Right lobe of liver (tissue), 6 donors: ENCODE data around the gene ADGRA1. TPM values are rescaled to one million over a fixed set of nuclear protein-coding genes. Genes with fewer than 3 reads are reported as not detected.

ENCODE experiments used
- ATAC-seq, 4 donors: fragments of 200-7000 bp; cut with Tn5 transposase; one replicate each; pipeline ENCODE4 v1.9.1; 2020; ENCODE audit warnings: mild to moderate bottlenecking in 4 of 4, moderate library complexity in 4 of 4
- DNase-seq, 3 donors: peaks; one replicate each; pipeline ENCODE4 v3.0.0-alpha.2; 2020
- H3K27ac ChIP-seq, 3 donors: fragments of 200-600 bp; one replicate each; pipeline ENCODE4 v1.8.0; 2022
- H3K27me3 ChIP-seq, 2 donors: fragments of 200-600 bp; one replicate each; pipeline ENCODE4 v1.8.0; 2022
- H3K36me3 ChIP-seq, 4 donors: fragments of 200-600 bp; sonication (generic) in 1 of 4; one replicate each; pipeline versions ENCODE4 v1.5.1 to v1.8.0; 2017 to 2022; ENCODE audit warnings: control low read depth in 1 of 4
- H3K4me1 ChIP-seq, 4 donors: fragments of 200-600 bp; sonication (generic) in 1 of 4; one replicate each; pipeline versions ENCODE4 v1.5.1 to v1.8.0; 2017 to 2022; ENCODE audit warnings: control low read depth in 1 of 4
- H3K4me3 ChIP-seq, 3 donors: fragments of 200-600 bp; one replicate each; pipeline ENCODE4 v1.8.0; 2022
- H3K9me3 ChIP-seq, 4 donors: fragments of 200-600 bp; sonication (generic) in 1 of 4; one replicate each; pipeline versions ENCODE4 v1.5.1 to v1.8.0; 2017 to 2022; ENCODE audit warnings: control low read depth in 1 of 4
- POLR2A ChIP-seq: fragments of 450-650 bp; IDR thresholded peaks from one replicate; pipeline ENCODE4 v1.6.1; 2017; ENCODE audit warnings: antibody characterized with exemption, mild to moderate bottlenecking
- WGBS: methylation state at CpG from one replicate; pipeline ENCODE4 v1.1.6; 2018; ENCODE audit warnings: low coverage, low lambda C conversion rate; ENCODE audit not compliant: insufficient coverage; ENCODE audit errors: missing lambda C conversion rate; 5-methylcytosine and 5-hydroxymethylcytosine counted together
- intact Hi-C, 2 donors: fragments of 100-400 bp; cut with DNase I; formaldehyde crosslinking; loops; one replicate each; pipeline versions ENCODE4 v1.11.2 to v1.14.1; 2022
- total RNA-seq, 6 experiments: library from RNA; depleted of rRNA in 2 of 6; stranded (reverse); fragments of >200 nt in 2 of 6; fragmentation: NEBNext Ultra II Directional in 3 of 6; extraction: Animal tissue kit (Norgen Biotek cat#: 25700) in 3 of 6; gene quantifications; one replicate each; pipeline versions ENCODE4 v1.1.0 to v1.2.4, GENCODE V29; 2016 to 2023
- TF ChIP-seq, protein P1 (sequence below), 4 donors: fragments of 200-600 bp in 3 of 4; fragments of 450-650 bp in 1 of 4; IDR thresholded peaks; one replicate each; pipeline versions ENCODE4 v1.5.1 to v1.8.0; 2016 to 2022; ENCODE audit warnings: antibody characterized with exemption in 4 of 4, mild to moderate bottlenecking in 2 of 4
- donor health status: DM: no; HTN: yes; CAD: no.
- donor health status: DM: no; HTN: no; CAD: no.
- donor health status: DM: no; HTN: no; CAD: no.
- donor health status: DM: no; HTN: yes; CAD: no.
- donor health status: DM: no; HTN: yes; CAD: no.

ADGRA1 gene
- total RNA-seq, 6 experiments from 2014 or later = 0.10 to 0.46 (median 0.16) TPM; not detected in 1

DNA sequence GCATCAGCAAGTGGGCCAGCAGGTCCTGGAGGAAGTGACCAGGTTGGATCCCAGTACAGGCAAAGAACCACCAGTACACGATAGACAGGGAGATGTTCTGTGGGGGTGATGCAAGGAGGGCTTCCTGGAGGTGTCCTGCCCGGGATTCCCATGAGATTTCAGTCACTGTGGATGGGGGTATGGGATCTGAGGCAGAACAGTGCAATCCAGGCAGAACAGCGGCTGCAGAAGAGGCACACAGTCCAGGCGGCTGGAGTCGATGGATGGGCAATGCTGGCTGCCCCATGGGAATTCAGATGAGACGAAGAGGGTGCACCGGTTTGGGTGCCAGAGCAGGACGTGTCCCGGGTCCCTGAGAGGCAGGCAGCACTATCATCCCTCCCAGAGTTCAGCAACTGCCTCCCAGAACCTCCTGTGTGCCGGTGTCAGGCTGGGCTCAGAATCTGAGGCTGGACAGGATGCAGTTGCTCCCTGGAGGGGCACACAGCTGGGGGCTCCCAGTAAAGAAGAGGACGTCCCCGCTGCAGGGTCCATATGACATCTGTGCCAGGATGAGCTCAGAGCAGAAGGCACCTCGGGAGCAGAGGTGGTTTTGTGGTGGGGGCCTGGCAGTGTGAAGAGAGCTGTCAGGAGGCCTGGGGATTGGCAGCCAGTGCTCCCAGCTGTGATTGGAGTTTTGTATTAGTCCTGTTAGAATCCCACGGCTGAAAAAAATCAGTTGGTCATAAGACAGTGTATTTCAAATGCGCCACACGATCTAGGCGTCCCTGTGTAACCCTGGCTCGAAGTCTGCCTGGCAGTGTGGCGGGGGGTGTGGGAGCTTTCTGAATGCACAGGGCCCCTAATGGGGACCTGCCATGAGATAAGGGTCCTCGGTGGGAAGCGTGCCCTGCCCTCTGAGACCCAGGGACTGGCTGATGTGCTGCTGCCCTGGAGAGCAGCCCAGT lies 75.5 kb downstream of the ADGRA1 start:
- ATAC-seq = no peak
- 45% methylated on average over 3 of the region's 21 CpGs for WGBS
- DNase-seq = peak in 2 of 3 donors; percentile 39 to 43
- H3K36me3 ChIP-seq = no peaks in the 10 kb centered on the region
- H3K4me1 ChIP-seq = peaks cover 0 to 34% (median 11%) of the 10 kb centered on the region in 4 donors
- intact Hi-C loops = no loop called here
- no peaks in the 10 kb centered on the region for H3K27me3 ChIP-seq
- H3K27ac ChIP-seq = peak overlapping the region in 1 of 3 donors; percentile 39
- H3K4me3 ChIP-seq = no peak overlapping the region
- TF ChIP-seq POLR2A = no peak
- TF ChIP-seq, protein P1, sequence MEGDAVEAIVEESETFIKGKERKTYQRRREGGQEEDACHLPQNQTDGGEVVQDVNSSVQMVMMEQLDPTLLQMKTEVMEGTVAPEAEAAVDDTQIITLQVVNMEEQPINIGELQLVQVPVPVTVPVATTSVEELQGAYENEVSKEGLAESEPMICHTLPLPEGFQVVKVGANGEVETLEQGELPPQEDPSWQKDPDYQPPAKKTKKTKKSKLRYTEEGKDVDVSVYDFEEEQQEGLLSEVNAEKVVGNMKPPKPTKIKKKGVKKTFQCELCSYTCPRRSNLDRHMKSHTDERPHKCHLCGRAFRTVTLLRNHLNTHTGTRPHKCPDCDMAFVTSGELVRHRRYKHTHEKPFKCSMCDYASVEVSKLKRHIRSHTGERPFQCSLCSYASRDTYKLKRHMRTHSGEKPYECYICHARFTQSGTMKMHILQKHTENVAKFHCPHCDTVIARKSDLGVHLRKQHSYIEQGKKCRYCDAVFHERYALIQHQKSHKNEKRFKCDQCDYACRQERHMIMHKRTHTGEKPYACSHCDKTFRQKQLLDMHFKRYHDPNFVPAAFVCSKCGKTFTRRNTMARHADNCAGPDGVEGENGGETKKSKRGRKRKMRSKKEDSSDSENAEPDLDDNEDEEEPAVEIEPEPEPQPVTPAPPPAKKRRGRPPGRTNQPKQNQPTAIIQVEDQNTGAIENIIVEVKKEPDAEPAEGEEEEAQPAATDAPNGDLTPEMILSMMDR (IDR thresholded peaks at IDR 0.05) = no peak
- H3K9me3 ChIP-seq = no peaks in the 10 kb centered on the region

DNA sequence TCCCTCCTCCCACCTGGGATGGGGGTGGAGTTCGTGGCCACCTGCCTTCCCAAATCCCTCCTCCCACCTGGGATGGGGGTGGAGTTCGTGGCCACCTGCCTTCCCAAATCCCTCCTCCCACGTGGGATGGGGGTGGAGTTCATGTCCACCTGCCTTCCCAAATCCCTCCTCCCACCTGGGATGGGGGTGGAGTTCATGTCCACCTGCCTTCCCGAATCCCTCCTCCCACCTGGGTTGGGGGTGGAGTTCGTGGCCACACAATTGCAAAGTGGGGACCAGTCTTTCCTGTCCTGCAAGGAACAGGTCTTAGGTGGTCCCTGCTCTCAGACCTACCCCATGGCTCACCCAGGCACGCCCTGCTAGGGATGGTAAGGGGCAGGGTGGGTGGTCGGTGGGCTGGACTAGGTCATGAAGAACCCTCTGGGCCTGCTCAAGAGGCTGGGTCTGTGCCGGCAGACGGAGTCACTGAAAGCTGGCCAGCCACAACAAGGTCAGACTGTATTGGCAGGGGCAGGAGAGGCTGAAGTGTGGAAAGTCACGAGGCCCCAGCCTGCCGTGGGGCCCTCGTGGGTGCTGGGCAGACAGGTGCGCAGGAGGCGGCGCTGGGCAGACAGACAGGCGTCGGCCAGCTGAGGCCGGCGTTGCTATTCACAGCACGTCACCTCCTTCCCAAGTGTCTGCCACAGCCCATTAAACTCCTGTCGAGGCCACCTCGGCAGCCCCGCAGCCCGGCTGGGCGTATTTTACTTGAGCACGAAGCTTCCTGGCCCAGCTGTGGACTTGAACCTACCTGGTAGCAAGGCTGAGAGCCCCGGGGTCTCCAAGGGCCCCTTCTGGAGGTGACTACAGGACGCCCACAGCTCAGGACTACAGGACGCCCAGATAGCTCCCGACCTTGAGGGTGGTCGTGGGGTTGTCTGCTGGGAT lies 76.4 kb downstream of the ADGRA1 start:
- H3K9me3 ChIP-seq = no peaks in the 10 kb centered on the region
- no peaks in the 10 kb centered on the region for H3K36me3 ChIP-seq
- ATAC-seq = no peak
- H3K4me3 ChIP-seq = no peak overlapping the region
- no peak for TF ChIP-seq POLR2A
- TF ChIP-seq, protein P1 (IDR thresholded peaks at IDR 0.05) = no peak
- H3K4me1 ChIP-seq = peaks cover 0 to 34% (median 11%) of the 10 kb centered on the region in 4 donors
- intact Hi-C loops = no loop called here
- H3K27me3 ChIP-seq = no peaks in the 10 kb centered on the region
- H3K27ac ChIP-seq = no peak overlapping the region
- DNase-seq = peak in 2 of 3 donors; percentile 44
- 30% methylated on average over 2 of the region's 31 CpGs for WGBS

DNA sequence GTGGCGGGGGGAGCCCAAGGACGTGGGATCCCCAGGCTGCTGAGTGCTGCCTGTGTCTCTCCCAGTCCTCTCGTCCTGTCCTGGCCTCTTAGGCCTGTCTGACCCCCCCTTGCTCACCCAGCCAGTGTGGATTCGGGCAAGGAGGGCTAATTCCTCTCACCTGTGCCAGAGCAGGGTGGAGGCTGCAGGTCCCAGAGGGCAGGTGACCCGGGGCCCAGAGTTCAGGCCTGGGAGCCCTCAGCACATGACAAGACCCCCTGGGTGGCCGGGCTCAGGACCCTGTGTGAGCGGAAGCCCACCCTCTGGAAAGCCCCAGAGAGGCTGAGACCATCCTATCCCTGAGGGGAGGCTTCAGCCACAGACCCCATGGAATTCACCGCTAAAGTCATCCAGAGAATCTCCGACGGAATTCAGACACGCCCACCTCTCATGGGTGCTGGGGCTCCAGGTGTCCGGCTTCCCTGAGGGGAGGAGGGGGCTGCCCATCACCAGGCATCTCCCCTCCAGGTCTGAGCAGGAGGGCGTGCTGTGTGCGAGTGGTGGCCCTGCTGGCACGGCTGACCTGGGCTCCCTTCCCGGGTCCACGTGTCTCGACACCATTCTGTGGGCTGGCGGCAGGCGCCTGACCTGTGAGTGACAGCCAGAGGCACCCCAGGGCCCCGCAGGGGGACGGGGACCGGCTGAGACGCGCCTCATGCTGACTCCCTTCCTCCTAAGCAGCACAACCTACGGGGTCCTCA lies 77.3 kb downstream of the ADGRA1 start:
- TF ChIP-seq POLR2A = no peak
- TF ChIP-seq, protein P1 (IDR thresholded peaks at IDR 0.05) = no peak
- H3K27ac ChIP-seq = no peak overlapping the region
- intact Hi-C loops = no loop called here
- H3K36me3 ChIP-seq = no peaks in the 10 kb centered on the region
- DNase-seq = peak in 2 of 3 donors; percentile 43 to 46
- H3K4me3 ChIP-seq = no peak overlapping the region
- ATAC-seq = no peak
- H3K27me3 ChIP-seq = no peaks in the 10 kb centered on the region
- H3K9me3 ChIP-seq = no peaks in the 10 kb centered on the region
- WGBS = no CpG with 5 or more reads among the region's 26 CpGs
- peaks cover 0 to 34% (median 11%) of the 10 kb centered on the region in 4 donors for H3K4me1 ChIP-seq
